IgD-negative memory B cell (primary cell): ENCODE measurements around the gene CLIP1. TPM values are rescaled to one million over a fixed set of nuclear protein-coding genes. Genes with fewer than 3 reads are reported as not detected.
"Not testable (repeated sequence)": the region's sequence is repeated elsewhere in the genome, so short reads cannot be mapped to it uniquely, and the experiment has no call there.

Source experiments
- H3K27ac Mint-ChIP-seq, 3 donors: one replicate each; pipeline ENCODE4 v1.8.0; 2020 to 2022; ENCODE audit warnings: mild to moderate bottlenecking in 3 of 3, mixed read lengths in 3 of 3, moderate library complexity in 1 of 3
- H3K27me3 Mint-ChIP-seq: one replicate; pipeline ENCODE4 v1.8.0; 2021; ENCODE audit warnings: mixed read lengths
- H3K36me3 Mint-ChIP-seq: one replicate; pipeline ENCODE4 v1.8.0; 2020; ENCODE audit warnings: mild to moderate bottlenecking, mixed read lengths
- H3K4me1 Mint-ChIP-seq, 3 donors: one replicate each; pipeline ENCODE4 v1.8.0; 2020 to 2022; ENCODE audit warnings: mixed read lengths in 3 of 3, mild to moderate bottlenecking in 1 of 3
- H3K4me3 Mint-ChIP-seq, 4 donors: one replicate each; pipeline ENCODE4 v1.8.0; 2020 to 2022; ENCODE audit warnings: mild to moderate bottlenecking in 4 of 4, mixed read lengths in 4 of 4, moderate library complexity in 3 of 4
- H3K9me3 Mint-ChIP-seq, 3 donors: one replicate each; pipeline ENCODE4 v1.8.0; 2020 to 2021; ENCODE audit warnings: mixed read lengths in 3 of 3, mild to moderate bottlenecking in 1 of 3
- polyA plus RNA-seq: library from polyadenylated mRNA; unstranded; fragments of 300-500 nt; fragmentation: Illumina TruSeq; gene quantifications from one replicate; pipeline ENCODE4 v1.2.3, GENCODE V29; 2021

CLIP1 gene
- polyA plus RNA-seq, 1 donor from 2014 or later, result 26.8 TPM

DNA sequence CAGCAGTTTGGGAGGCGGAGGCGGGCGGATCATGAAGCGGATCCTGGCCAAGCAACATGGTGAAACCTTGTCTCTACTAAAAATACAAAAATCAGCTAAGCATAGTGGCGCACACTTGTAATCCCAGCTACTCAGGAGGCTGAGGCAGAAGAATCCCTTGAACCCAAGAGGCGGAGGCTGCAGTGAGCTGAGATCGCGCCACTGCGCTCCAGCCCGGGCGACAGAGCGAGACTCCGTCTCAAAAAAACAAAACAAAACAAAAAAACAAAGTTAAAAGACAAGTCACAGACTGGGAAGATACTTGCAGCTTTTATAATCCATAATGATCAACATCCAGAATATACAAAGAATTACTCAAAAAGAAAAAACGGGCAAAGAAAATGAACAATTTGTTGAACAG is 161.7 kb downstream of the CLIP1 start:
- not testable (repeated sequence) for H3K27me3 Mint-ChIP-seq, H3K27ac Mint-ChIP-seq, H3K36me3 Mint-ChIP-seq, H3K9me3 Mint-ChIP-seq
- Mint-ChIP-seq H3K4me3 (peak overlapping the region in 1 of 4 donors; percentile 25), H3K4me1 (peaks cover 6 to 12% (median 9%) of the 10 kb centered on the region in 3 donors)

DNA sequence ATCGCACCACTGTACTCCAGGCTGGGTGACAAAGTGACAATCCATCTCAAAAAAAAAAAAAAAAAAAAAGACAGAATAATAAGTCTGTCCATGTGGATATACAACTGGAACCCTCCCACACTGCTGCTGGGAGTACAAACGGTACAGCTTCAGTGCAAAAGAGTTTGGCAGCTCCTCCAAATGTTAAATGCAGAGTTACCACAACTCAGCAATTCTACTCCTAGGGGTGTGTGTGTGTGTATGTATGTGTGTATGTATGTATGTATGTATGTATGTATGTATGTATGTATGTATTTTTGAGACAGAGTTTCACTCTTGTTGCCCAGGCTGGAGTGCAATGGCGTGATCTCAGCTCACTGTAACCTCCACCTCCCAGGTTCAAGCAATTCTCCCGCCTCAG is 163.5 kb downstream of the CLIP1 start:
- H3K27me3 Mint-ChIP-seq, H3K4me3 Mint-ChIP-seq, H3K36me3 Mint-ChIP-seq, H3K9me3 Mint-ChIP-seq, H3K4me1 Mint-ChIP-seq, H3K27ac Mint-ChIP-seq: not testable (repeated sequence)

- H3K27ac Mint-ChIP-seq, H3K4me3 Mint-ChIP-seq, H3K9me3 Mint-ChIP-seq, H3K36me3 Mint-ChIP-seq, H3K27me3 Mint-ChIP-seq, H3K4me1 Mint-ChIP-seq: not testable (repeated sequence)
These were observed 164.0 kb downstream of the CLIP1 start for GRCh38 chr12:122258462-122258861.

- Mint-ChIP-seq H3K27ac (no peak overlapping the region), H3K4me1 (peaks cover 0 to 3% (median 0%) of the 10 kb centered on the region in 3 donors), H3K9me3 (no peaks in the 10 kb centered on the region), H3K27me3 (no peaks in the 10 kb centered on the region), H3K4me3 (no peak overlapping the region), H3K36me3 (peaks cover 4% of the 10 kb centered on the region)
These were observed 171.9 kb downstream of the CLIP1 start for GRCh38 chr12:122250536-122250935.

GRCh38 chr12:122250047-122250446 is 172.4 kb downstream of the CLIP1 start:
- peaks cover 4% of the 10 kb centered on the region for H3K36me3 Mint-ChIP-seq
- no peaks in the 10 kb centered on the region for H3K27me3 Mint-ChIP-seq
- no peaks in the 10 kb centered on the region for H3K9me3 Mint-ChIP-seq
- H3K27ac Mint-ChIP-seq, result no peak overlapping the region
- H3K4me3 Mint-ChIP-seq, result no peak overlapping the region
- H3K4me1 Mint-ChIP-seq, result peaks cover 0 to 3% (median 0%) of the 10 kb centered on the region in 3 donors

DNA sequence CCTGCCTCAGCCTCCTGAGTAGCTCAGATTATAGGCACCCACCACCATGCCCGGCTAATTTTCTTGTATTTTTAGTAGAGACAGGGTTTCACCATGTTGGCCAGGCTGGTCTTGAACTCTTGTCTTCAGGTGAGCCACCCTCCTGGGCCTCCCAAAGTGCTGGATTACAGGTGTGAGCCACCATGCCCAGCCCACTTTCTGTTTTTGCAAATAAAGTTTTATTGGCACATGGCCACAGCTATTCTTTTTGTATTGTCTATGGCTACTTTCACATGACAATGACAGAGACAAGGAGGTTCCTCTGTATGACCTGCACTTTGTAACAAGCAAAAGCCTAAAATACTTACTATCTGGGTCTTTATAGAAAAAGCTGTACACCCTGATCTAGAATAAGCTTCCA is 176.9 kb downstream of the CLIP1 start:
- Mint-ChIP-seq H3K27ac (peak overlapping the region in 1 of 3 donors; percentile 31), H3K4me1 (peaks cover 0 to 3% (median 0%) of the 10 kb centered on the region in 3 donors), H3K9me3 (no peaks in the 10 kb centered on the region), H3K4me3 (no peak overlapping the region), H3K36me3 (no peaks in the 10 kb centered on the region), H3K27me3 (no peaks in the 10 kb centered on the region)

DNA sequence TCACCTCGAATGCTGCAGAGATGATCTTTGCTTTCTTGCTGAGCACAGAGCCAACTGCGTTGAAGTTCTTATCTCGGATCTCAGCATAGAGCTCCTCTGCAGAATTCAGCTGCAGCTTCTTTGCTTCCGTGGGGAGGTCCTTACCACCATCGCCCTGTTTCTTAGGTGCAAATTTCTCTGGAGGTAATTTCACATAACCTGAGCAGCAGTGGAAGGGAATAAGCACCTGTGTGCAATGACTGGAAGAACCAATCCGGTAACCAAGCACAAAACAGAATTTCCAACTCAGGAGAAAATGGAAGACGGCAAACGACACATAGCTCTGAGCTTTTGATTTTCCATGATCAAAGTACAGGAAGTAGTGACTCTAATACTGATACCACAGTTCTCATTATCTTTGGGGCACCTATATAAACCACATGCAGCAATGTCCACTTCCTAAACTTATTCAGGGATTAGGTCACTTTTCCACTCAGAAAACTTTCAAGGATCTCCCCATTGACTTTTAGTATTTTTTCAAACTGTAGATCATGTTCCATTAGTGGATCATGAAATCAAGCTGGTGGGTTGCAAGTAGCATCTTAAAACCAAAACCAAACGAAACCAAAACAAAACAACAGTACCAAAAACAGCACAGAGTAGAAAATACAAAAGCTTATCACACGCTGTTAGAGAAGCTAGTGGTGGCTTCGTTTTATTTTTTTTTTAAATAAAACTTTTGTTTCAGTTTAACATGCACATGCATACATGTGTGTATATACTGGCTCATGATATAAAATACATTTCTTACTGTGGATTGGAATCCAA is 177.7 kb downstream of the CLIP1 start:
- H3K9me3 Mint-ChIP-seq, result no peaks in the 10 kb centered on the region
- H3K36me3 Mint-ChIP-seq, result peaks cover 1% of the 10 kb centered on the region
- H3K4me1 Mint-ChIP-seq, result peaks cover 0 to 3% (median 0%) of the 10 kb centered on the region in 3 donors
- peak overlapping the region in 2 of 4 donors; percentile 23 to 47 for H3K4me3 Mint-ChIP-seq
- H3K27ac Mint-ChIP-seq, result peak overlapping the region in 2 of 3 donors; percentile 54 to 80
- no peaks in the 10 kb centered on the region for H3K27me3 Mint-ChIP-seq

DNA sequence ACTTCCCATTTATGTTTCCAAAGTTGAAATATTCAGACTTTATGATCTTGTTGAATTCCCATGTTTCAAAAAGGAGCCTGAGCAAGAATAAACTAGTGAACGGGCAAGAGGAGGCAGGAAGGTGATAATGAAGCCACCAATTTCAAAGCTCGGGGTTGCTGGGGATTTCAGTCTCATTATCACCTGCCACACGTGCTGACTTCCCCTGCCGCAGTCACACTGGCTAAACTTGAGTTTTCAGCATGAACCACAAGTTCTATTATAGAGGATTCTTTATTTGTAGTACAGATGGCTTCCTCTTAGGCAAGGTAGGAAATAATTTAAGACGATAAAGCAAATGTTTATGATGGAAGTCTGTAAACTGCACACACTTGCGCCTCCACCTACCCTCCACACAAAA is 178.5 kb downstream of the CLIP1 start:
- Mint-ChIP-seq H3K36me3 (peaks cover 2% of the 10 kb centered on the region), H3K9me3 (no peaks in the 10 kb centered on the region), H3K4me1 (peaks cover 0 to 3% (median 0%) of the 10 kb centered on the region in 3 donors), H3K4me3 (no peak overlapping the region), H3K27me3 (no peaks in the 10 kb centered on the region), H3K27ac (peak overlapping the region in 1 of 3 donors; percentile 37)

DNA sequence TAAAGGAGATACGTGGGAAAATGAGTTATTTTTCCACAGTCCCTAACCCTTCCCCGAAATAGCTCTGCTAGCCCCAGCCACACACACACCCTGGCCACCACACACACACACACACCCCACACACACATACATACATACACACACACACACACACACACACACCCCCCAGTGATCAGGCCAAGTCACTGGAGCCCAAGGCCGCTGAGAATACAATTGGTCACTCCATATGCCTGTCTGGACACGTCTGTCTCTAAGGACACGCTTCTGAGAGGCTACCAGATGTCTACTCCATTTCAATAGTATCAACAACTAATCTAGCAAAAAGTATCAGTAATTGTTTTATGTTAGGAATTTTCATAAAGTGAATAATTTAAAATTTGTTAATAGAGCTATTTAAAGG is 183.6 kb downstream of the CLIP1 start:
- no peak overlapping the region for H3K4me3 Mint-ChIP-seq
- no peaks in the 10 kb centered on the region for H3K4me1 Mint-ChIP-seq
- no peaks in the 10 kb centered on the region for H3K27me3 Mint-ChIP-seq
- H3K27ac Mint-ChIP-seq, result no peak overlapping the region
- no peaks in the 10 kb centered on the region for H3K9me3 Mint-ChIP-seq
- peaks cover 2% of the 10 kb centered on the region for H3K36me3 Mint-ChIP-seq

GRCh38 chr12:122235741-122236140 is 186.7 kb downstream of the CLIP1 start:
- Mint-ChIP-seq H3K36me3 (peaks cover 6% of the 10 kb centered on the region), H3K4me3 (no peak overlapping the region), H3K27me3 (no peaks in the 10 kb centered on the region), H3K27ac (no peak overlapping the region), H3K9me3 (no peaks in the 10 kb centered on the region), H3K4me1 (no peaks in the 10 kb centered on the region)

- H3K4me3 Mint-ChIP-seq, result no peak overlapping the region
- peaks cover 5% of the 10 kb centered on the region for H3K36me3 Mint-ChIP-seq
- H3K4me1 Mint-ChIP-seq, result peaks cover 0 to 5% (median 0%) of the 10 kb centered on the region in 3 donors
- no peak overlapping the region for H3K27ac Mint-ChIP-seq
- H3K27me3 Mint-ChIP-seq, result no peaks in the 10 kb centered on the region
- no peaks in the 10 kb centered on the region for H3K9me3 Mint-ChIP-seq
These were observed 189.8 kb downstream of the CLIP1 start for GRCh38 chr12:122232691-122233090.

DNA sequence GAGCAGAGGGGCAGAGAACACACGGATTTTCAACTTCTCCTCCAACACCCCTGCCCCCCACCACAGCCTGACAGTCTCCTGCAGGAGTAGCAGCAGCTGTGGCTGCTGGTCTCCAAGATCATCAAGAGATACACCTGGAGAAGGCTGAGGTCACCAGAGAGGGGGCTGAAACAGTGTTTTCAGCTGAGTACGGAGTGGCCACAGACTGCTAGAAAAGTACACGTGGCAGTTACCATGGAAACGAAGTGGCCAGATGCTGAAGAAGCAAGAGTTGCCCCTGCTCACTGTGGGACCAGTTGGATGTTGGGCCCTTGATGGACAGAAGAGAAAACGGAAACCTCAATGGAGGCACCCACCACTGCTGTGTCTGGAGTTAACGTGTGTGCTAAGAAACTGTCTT is 191.7 kb downstream of the CLIP1 start:
- no peak overlapping the region for H3K4me3 Mint-ChIP-seq
- H3K27me3 Mint-ChIP-seq, result no peaks in the 10 kb centered on the region
- H3K4me1 Mint-ChIP-seq, result peaks cover 3 to 7% (median 6%) of the 10 kb centered on the region in 3 donors
- no peak overlapping the region for H3K27ac Mint-ChIP-seq
- H3K36me3 Mint-ChIP-seq, result peaks cover 5% of the 10 kb centered on the region
- H3K9me3 Mint-ChIP-seq, result no peaks in the 10 kb centered on the region

DNA sequence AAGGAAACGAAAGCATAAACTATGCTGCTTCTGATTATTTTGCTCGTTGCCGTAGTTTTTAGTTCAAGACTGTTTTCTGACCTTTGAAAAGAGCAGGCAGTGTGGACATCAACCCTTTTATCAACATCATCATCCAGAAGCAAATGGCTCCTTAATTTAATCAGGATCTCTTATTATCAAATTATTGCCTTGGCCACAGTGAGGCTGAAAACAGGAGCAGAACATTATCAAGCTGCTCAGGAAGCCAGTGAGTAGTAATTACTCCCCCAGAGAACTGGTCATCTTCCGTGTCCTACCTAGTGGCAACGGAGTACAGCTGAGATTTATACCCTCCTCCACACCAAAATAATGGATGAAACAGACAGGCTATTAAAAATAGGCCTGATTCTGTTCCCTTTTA is 194.4 kb downstream of the CLIP1 start:
- Mint-ChIP-seq H3K27me3 (no peaks in the 10 kb centered on the region), H3K36me3 (peaks cover 5% of the 10 kb centered on the region), H3K9me3 (no peaks in the 10 kb centered on the region), H3K27ac (peak overlapping the region in 1 of 3 donors; percentile 64), H3K4me3 (peak overlapping the region in 1 of 4 donors; percentile 60), H3K4me1 (peaks cover 9 to 22% (median 20%) of the 10 kb centered on the region in 3 donors)

DNA sequence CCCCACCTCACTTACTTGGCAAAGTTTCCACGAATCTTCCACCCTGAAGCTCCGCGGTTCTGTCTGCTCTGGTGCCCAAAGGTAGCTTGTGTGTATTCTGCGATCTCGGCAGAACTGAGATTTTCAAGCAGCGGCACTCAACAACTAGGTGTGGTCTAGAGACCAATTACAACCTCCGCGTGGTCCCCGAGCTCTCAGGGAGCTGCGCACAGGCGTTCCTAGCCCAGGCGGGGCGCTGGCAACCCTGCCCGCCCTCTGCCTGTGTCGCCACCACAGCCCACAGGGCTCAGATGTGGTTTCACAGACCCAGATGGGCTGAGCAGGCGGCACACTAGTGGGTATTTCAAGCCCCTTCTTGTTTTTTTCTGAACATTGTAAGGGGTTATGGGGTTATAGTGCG is 195.1 kb downstream of the CLIP1 start:
- Mint-ChIP-seq H3K4me1 (peaks cover 9 to 24% (median 20%) of the 10 kb centered on the region in 3 donors), H3K9me3 (no peaks in the 10 kb centered on the region), H3K27ac (no peak overlapping the region), H3K36me3 (peaks cover 3% of the 10 kb centered on the region), H3K27me3 (no peaks in the 10 kb centered on the region), H3K4me3 (peak overlapping the region in 3 of 4 donors; percentile 52 to 60 (median 60))

DNA sequence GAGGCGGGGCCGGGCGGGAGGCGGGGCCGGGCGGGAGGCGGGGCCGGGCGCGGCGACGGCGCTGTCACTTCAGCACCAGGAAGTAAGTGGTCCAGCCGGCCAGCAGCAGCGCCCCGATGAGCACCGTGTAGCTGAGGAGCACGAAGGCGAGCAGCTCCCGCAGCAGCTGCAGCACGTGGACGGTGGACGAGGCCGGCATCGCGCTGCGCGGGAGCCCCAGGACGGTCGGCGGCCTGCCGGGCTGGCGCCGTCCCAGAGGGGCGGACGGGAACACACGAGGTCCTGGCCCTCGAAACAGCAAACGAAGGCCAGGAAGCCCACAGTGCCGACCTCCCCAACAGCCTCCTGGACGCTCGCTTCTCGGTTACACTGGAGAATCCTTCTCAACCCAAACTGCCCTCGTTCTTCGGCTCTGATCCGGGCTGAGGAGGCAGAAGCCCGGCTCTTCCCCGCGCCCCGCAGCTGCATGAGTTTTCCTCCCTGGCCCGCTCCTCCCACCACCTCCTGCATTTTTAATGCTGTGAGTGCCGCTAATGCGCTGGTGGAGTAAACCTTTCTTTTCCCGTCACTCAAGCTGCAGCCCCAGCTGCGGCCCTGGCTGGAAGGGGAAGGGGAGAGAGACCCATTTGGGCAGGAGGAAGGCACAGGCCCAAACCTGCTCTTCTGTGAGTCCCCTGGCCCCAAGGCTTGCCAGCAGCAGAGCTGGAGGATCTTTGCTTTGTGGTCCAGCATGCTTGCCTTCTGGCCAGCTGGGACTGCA is 195.9 kb downstream of the CLIP1 start:
- Mint-ChIP-seq H3K27ac (peak overlapping the region in 1 of 3 donors; percentile 18), H3K4me1 (peaks cover 9 to 24% (median 24%) of the 10 kb centered on the region in 3 donors), H3K27me3 (no peaks in the 10 kb centered on the region), H3K4me3 (peak overlapping the region; percentile 71 to 96 (median 85)), H3K9me3 (no peaks in the 10 kb centered on the region), H3K36me3 (no peaks in the 10 kb centered on the region)
